Activated T-helper 1 cell treated with Interleukin-2 at 50 U/mL for 16 hours (primary cell): ENCODE results near the gene PTPRU.

Source experiments
- DNase-seq: peaks from one replicate; pipeline ENCODE4 v3.0.0-alpha.2; 2020; ENCODE audit warnings: low read depth

Gene PTPRU

GRCh38 chr1:29235955-29236711, at the start of gene PTPRU:
TSS of gene PTPRU (plus strand) at chr1:29236522. CDS start at chr1:29236645, 123 bp downstream.
- DNase-seq, result peak; percentile 68

- DNase-seq, result no peak
These were observed 49.6 kb upstream of the PTPRU start for GRCh38 chr1:29186707-29187106.

GRCh38 chr1:29190718-29191117, 45.6 kb upstream of the PTPRU start:
- no peak for DNase-seq

GRCh38 chr1:29193879-29194455, 42.4 kb upstream of the PTPRU start:
- no peak for DNase-seq

- no peak for DNase-seq
These were observed 40.4 kb upstream of the PTPRU start for GRCh38 chr1:29195881-29196291.

GRCh38 chr1:29196863-29197589, 39.3 kb upstream of the PTPRU start:
- no peak for DNase-seq

GRCh38 chr1:29197590-29197924, 38.8 kb upstream of the PTPRU start:
- no peak for DNase-seq

GRCh38 chr1:29197993-29198392, 38.3 kb upstream of the PTPRU start:
- DNase-seq, result no peak

GRCh38 chr1:29200906-29201594, 35.3 kb upstream of the PTPRU start:
- DNase-seq, result no peak

- DNase-seq, result no peak
These were observed 34.7 kb upstream of the PTPRU start for GRCh38 chr1:29201595-29202051.

- DNase-seq, result no peak
These were observed 34.3 kb upstream of the PTPRU start for GRCh38 chr1:29202053-29202452.

- DNase-seq, result peak; percentile 71
These were observed 33.6 kb upstream of the PTPRU start for GRCh38 chr1:29202584-29203340.

GRCh38 chr1:29208442-29208841, 27.9 kb upstream of the PTPRU start:
- DNase-seq, result no peak

GRCh38 chr1:29209173-29209572, 27.1 kb upstream of the PTPRU start:
- DNase-seq, result no peak

- no peak for DNase-seq
These were observed 25.8 kb upstream of the PTPRU start for GRCh38 chr1:29210278-29211085.

GRCh38 chr1:29211086-29212030, 25.0 kb upstream of the PTPRU start:
- no peak for DNase-seq

- DNase-seq, result no peak
These were observed 23.3 kb upstream of the PTPRU start for GRCh38 chr1:29213055-29213454.

- no peak for DNase-seq
These were observed 18.7 kb upstream of the PTPRU start for GRCh38 chr1:29217633-29218032.

GRCh38 chr1:29218223-29218622, 18.1 kb upstream of the PTPRU start:
- DNase-seq, result no peak

- no peak for DNase-seq
These were observed 15.0 kb upstream of the PTPRU start for GRCh38 chr1:29221296-29221695.
